Trophoblast cell (in vitro differentiated cells and primary cell): ENCODE data around the gene CPXM1.
"Not testable (repeated sequence)": the region's sequence is repeated elsewhere in the genome, so short reads cannot be mapped to it uniquely, and the experiment has no call there.

Source experiments
- DNase-seq, 2 donors: peaks; one replicate each; pipeline ENCODE4 v3.0.0-alpha.2; 2016
- H2AFZ ChIP-seq: 2 replicates; pipeline ENCODE4 v1.6.1; 2013; ENCODE audit warnings: low read length, moderate library complexity, mild to moderate bottlenecking; ENCODE audit not compliant: insufficient read depth, poor library complexity
- H2AK5ac ChIP-seq: 2 replicates; pipeline ENCODE4 v1.6.1; 2013; ENCODE audit warnings: mild to moderate bottlenecking, low read length
- H2BK120ac ChIP-seq: 2 replicates; pipeline ENCODE4 v1.6.1; 2013; ENCODE audit warnings: low read length, mild to moderate bottlenecking, moderate library complexity; ENCODE audit not compliant: insufficient read depth, poor library complexity
- H2BK12ac ChIP-seq: 2 replicates; pipeline ENCODE4 v1.6.1; 2013; ENCODE audit warnings: mild to moderate bottlenecking, low read length, moderate library complexity
- H2BK5ac ChIP-seq: 2 replicates; pipeline ENCODE4 v1.6.1; 2013; ENCODE audit warnings: low read length, low read depth, moderate library complexity, mild to moderate bottlenecking; ENCODE audit not compliant: poor library complexity
- H3K14ac ChIP-seq: 2 replicates; pipeline ENCODE4 v1.6.1; 2013; ENCODE audit warnings: mild to moderate bottlenecking, low read length
- H3K18ac ChIP-seq: 2 replicates; pipeline ENCODE4 v1.6.1; 2013; ENCODE audit warnings: mild to moderate bottlenecking, low read length
- H3K23ac ChIP-seq: 2 replicates; pipeline ENCODE4 v1.6.1; 2013; ENCODE audit warnings: low read length
- H3K27ac ChIP-seq: 2 replicates; pipeline ENCODE4 v1.5.1; 2013; ENCODE audit warnings: low read depth, mild to moderate bottlenecking, inconsistent platforms, low read length, moderate library complexity
- H3K27me3 ChIP-seq: 2 replicates; pipeline ENCODE4 v1.6.1; 2013; ENCODE audit warnings: inconsistent platforms, mild to moderate bottlenecking, low read length, moderate library complexity; ENCODE audit not compliant: insufficient read depth
- H3K36me3 ChIP-seq, 2 experiments: 1 replicate in 1 of 2; 2 replicates in 1 of 2; pipeline ENCODE4 v1.6.1; 2013; ENCODE audit warnings: low read length in 2 of 2, mild to moderate bottlenecking in 2 of 2, moderate library complexity in 1 of 2; ENCODE audit not compliant: insufficient read depth in 2 of 2, control insufficient read depth in 1 of 2
- H3K4ac ChIP-seq: 2 replicates; pipeline ENCODE4 v1.6.1; 2013; ENCODE audit warnings: low read depth, mild to moderate bottlenecking, low read length, moderate library complexity
- H3K4me1 ChIP-seq, 2 experiments: 1 replicate in 1 of 2; 2 replicates in 1 of 2; pipeline ENCODE4 v1.6.1; 2013; ENCODE audit warnings: low read length in 2 of 2, mild to moderate bottlenecking in 2 of 2, moderate library complexity in 1 of 2; ENCODE audit not compliant: insufficient read depth in 2 of 2, control insufficient read depth in 1 of 2
- H3K4me2 ChIP-seq: 2 replicates; pipeline ENCODE4 v1.6.1; 2013; ENCODE audit warnings: inconsistent platforms, mild to moderate bottlenecking, low read length, moderate library complexity
- H3K4me3 ChIP-seq: 2 replicates; pipeline ENCODE4 v1.5.1; 2013; ENCODE audit warnings: mild to moderate bottlenecking, low read depth, low read length, inconsistent platforms
- H3K79me1 ChIP-seq: one replicate; pipeline ENCODE4 v1.6.1; 2013; ENCODE audit warnings: low read length
- H3K79me2 ChIP-seq: 2 replicates; pipeline ENCODE4 v1.6.1; 2013; ENCODE audit warnings: low read length, mild to moderate bottlenecking; ENCODE audit not compliant: control insufficient read depth, insufficient read depth, poor library complexity
- H3K9ac ChIP-seq: 2 replicates; pipeline ENCODE4 v1.6.1; 2013; ENCODE audit warnings: mild to moderate bottlenecking, low read length
- H3K9me3 ChIP-seq: 2 replicates; pipeline ENCODE4 v1.6.1; 2013; ENCODE audit warnings: low read depth, mild to moderate bottlenecking, control low read depth, inconsistent platforms, low read length; ENCODE audit not compliant: insufficient read depth
- H4K12ac ChIP-seq: 2 replicates; pipeline ENCODE4 v1.6.1; 2013; ENCODE audit warnings: low read depth, mild to moderate bottlenecking, low read length, moderate library complexity
- H4K8ac ChIP-seq: 2 replicates; pipeline ENCODE4 v1.6.1; 2013; ENCODE audit warnings: low read depth, mild to moderate bottlenecking, low read length, moderate library complexity
- H4K91ac ChIP-seq: one replicate; pipeline ENCODE4 v1.6.1; 2013; ENCODE audit warnings: low read depth, mild to moderate bottlenecking, low read length, moderate library complexity
- WGBS: extraction: QIAGEN DNeasy Blood & Tissue Kit; methylation state at CpG from one replicate; pipeline ENCODE4 v1.1.7; 2013; ENCODE audit warnings: missing lambda C conversion rate; ENCODE audit not compliant: insufficient read length, insufficient coverage; ENCODE audit errors: extremely low coverage; 5-methylcytosine and 5-hydroxymethylcytosine counted together

Gene CPXM1

GRCh38 chr20:2773812-2774211, 26.6 kb downstream of the CPXM1 start:
- WGBS = no CpG with 5 or more reads among the region's 9 CpGs
- H4K12ac ChIP-seq = no peak overlapping the region
- H3K9me3 ChIP-seq = peaks cover 3% of the 10 kb centered on the region
- no peak overlapping the region for H3K27ac ChIP-seq
- no peaks in the 10 kb centered on the region for H3K79me1 ChIP-seq
- no peak overlapping the region for H4K8ac ChIP-seq
- no peak overlapping the region for H3K4ac ChIP-seq
- H3K4me3 ChIP-seq = no peak overlapping the region
- H4K91ac ChIP-seq = no peak overlapping the region
- no peak overlapping the region for H2BK120ac ChIP-seq
- H3K23ac ChIP-seq = no peak overlapping the region
- H3K79me2 ChIP-seq = no peaks in the 10 kb centered on the region
- DNase-seq = no peak
- H3K4me2 ChIP-seq = no peak overlapping the region
- no peak overlapping the region for H2BK5ac ChIP-seq
- H3K9ac ChIP-seq = no peak overlapping the region
- no peaks in the 10 kb centered on the region for H3K36me3 ChIP-seq
- no peak overlapping the region for H3K18ac ChIP-seq
- no peak overlapping the region for H3K14ac ChIP-seq
- H3K27me3 ChIP-seq = no peaks in the 10 kb centered on the region
- H2AK5ac ChIP-seq = no peak overlapping the region
- no peaks in the 10 kb centered on the region for H3K4me1 ChIP-seq
- H2AFZ ChIP-seq = no peak overlapping the region
- H2BK12ac ChIP-seq = no peak overlapping the region

DNA sequence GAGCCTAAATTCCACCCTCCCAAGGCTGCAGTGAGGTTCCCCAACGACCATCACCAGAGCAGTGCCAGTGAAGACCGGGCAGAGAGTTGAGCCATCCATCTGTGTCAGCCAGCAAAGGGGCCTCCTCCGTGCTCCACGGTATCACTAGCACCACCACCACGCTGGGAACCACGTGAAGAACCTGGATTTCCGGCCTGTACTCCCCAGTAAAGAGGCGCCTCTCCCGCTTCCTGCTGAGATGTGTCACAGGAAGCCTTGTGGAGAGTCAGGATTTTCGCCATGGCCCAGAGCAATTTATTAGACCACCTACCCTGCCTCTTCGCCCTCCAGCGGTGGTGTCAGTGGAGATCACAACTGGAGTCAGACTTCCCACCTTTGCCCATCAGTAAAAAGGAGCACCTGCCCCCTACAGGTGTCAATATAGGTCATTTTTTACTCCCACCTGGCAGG, 28.8 kb downstream of the CPXM1 start:
- H3K23ac ChIP-seq = no peak overlapping the region
- H3K4me3 ChIP-seq = no peak overlapping the region
- H4K91ac ChIP-seq = no peak overlapping the region
- H3K18ac ChIP-seq = no peak overlapping the region
- H2BK5ac ChIP-seq = no peak overlapping the region
- H3K9ac ChIP-seq = no peak overlapping the region
- H4K8ac ChIP-seq = no peak overlapping the region
- no peaks in the 10 kb centered on the region for H3K79me1 ChIP-seq
- H3K4me2 ChIP-seq = no peak overlapping the region
- no peak overlapping the region for H2AFZ ChIP-seq
- no peak overlapping the region for H4K12ac ChIP-seq
- WGBS = no CpG with 5 or more reads among the region's 12 CpGs
- H3K27me3 ChIP-seq = no peaks in the 10 kb centered on the region
- H3K4me1 ChIP-seq = no peaks in the 10 kb centered on the region
- H3K36me3 ChIP-seq = no peaks in the 10 kb centered on the region
- H3K4ac ChIP-seq = no peak overlapping the region
- no peak for DNase-seq
- peaks cover 3% of the 10 kb centered on the region for H3K9me3 ChIP-seq
- H2BK120ac ChIP-seq = no peak overlapping the region
- no peak overlapping the region for H3K27ac ChIP-seq
- no peak overlapping the region for H3K14ac ChIP-seq
- H2AK5ac ChIP-seq = no peak overlapping the region
- H3K79me2 ChIP-seq = no peaks in the 10 kb centered on the region
- no peak overlapping the region for H2BK12ac ChIP-seq

DNA sequence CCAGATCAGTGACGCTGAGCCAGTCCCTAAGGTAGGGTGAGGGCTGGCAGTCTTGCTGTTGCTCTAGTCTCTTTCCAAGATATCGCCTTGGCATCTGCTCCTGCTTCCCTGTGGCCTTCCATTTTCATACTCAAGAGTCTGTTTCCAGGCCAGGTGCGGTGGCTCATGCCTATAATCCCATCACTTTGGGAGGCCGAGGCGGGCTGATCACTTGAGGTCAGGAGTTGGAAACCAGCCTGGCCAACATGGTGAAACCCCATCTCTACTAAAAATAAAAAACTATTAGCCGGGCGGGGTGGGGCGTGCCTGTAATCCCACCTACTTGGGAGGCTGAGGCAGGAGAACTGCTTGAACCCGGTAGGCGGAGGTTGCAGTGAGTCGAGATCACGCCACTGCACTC, 30.3 kb downstream of the CPXM1 start:
- Histone ChIP-seq H2BK120ac (peak overlapping the region; percentile 63), H3K14ac (peak overlapping the region; percentile 35)
- H2AFZ ChIP-seq, H3K4ac ChIP-seq, H3K79me2 ChIP-seq, H4K8ac ChIP-seq, H4K91ac ChIP-seq, H3K9ac ChIP-seq, H3K9me3 ChIP-seq, H3K23ac ChIP-seq, H3K27me3 ChIP-seq, H3K79me1 ChIP-seq, H4K12ac ChIP-seq, DNase-seq, H2BK5ac ChIP-seq, H3K4me3 ChIP-seq, H3K18ac ChIP-seq, H3K4me1 ChIP-seq, H2BK12ac ChIP-seq, H3K36me3 ChIP-seq, H3K4me2 ChIP-seq, H3K27ac ChIP-seq, H2AK5ac ChIP-seq: not testable (repeated sequence)
- WGBS = no CpG with 5 or more reads among the region's 12 CpGs

DNA sequence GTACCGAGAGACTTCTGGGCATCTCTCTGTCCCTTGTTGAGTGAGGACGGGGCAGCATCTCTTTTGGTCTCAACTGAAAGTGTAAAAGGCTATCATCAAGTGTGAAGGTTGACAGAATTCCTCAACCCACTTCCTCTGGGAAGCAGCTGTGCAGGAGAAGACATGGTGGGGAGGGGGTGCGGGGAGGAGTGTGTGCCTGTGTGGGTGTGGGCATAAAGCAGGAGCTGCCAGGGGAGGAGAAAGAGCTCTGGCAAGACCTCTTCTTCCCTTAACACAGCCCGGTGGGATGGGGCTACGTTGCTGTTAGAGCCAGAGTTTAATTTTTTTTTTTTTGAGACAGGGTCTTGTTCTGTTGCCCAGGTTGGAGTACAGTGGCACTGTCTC, 31.8 kb downstream of the CPXM1 start:
- no peak overlapping the region for H2BK12ac ChIP-seq

More for the DNA sequence above, 31.8 kb downstream of the CPXM1 start:
- Histone ChIP-seq H2BK5ac (no peak overlapping the region), H3K4ac (no peak overlapping the region), H3K79me1 (no peaks in the 10 kb centered on the region), H2AK5ac (no peak overlapping the region), H3K14ac (no peak overlapping the region), H4K12ac (no peak overlapping the region), H2BK120ac (no peak overlapping the region), H3K9ac (no peak overlapping the region), H3K4me2 (no peak overlapping the region), H3K9me3 (no peaks in the 10 kb centered on the region), H2AFZ (no peak overlapping the region), H3K23ac (no peak overlapping the region), H3K27me3 (no peaks in the 10 kb centered on the region), H3K79me2 (no peaks in the 10 kb centered on the region), H3K27ac (no peak overlapping the region), H3K4me1 (no peaks in the 10 kb centered on the region), H4K91ac (no peak overlapping the region), H3K4me3 (no peak overlapping the region), H3K36me3 (no peaks in the 10 kb centered on the region), H3K18ac (no peak overlapping the region), H4K8ac (no peak overlapping the region)
- no peak for DNase-seq
- WGBS = no CpG with 5 or more reads among the region's 5 CpGs
